Measurements from ENCODE around the gene STPG4.

GRCh38 chr2:47057687-47058002 lies 97.5 kb downstream of the STPG4 start:
- TF ChIP-seq ARNTL (CRISPR knock-in tag; IDR thresholded peaks at IDR 0.05; ENCODE audit: borderline replicate concordance, low read depth) (no peak), POU6F1 (CRISPR knock-in tag; IDR thresholded peaks at IDR 0.05; ENCODE audit: borderline replicate concordance, low read depth) (no peak), TOX (CRISPR knock-in tag; IDR thresholded peaks at IDR 0.05; ENCODE audit: borderline replicate concordance) (no peak), OSR1 (CRISPR knock-in tag; IDR thresholded peaks at IDR 0.05) (no peak), PATZ1 (CRISPR knock-in tag; IDR thresholded peaks at IDR 0.05; ENCODE audit: borderline replicate concordance) (no peak), CSDC2 (CRISPR knock-in tag; IDR thresholded peaks at IDR 0.05) (no peak), ZNF70 (CRISPR knock-in tag; IDR thresholded peaks at IDR 0.05) (no peak), GLIS3 (CRISPR knock-in tag; IDR thresholded peaks at IDR 0.05) (no peak), CREB5 (CRISPR knock-in tag; IDR thresholded peaks at IDR 0.05; ENCODE audit: low read depth) (no peak), ZFP3 (CRISPR knock-in tag; IDR thresholded peaks at IDR 0.05) (no peak), ZFP30 (CRISPR knock-in tag; IDR thresholded peaks at IDR 0.05) (no peak), ESRRG (CRISPR knock-in tag; IDR thresholded peaks at IDR 0.05) (no peak)
